HepG2 (cell line): ENCODE data around the gene RPL5. TPM values are rescaled to one million over a fixed set of nuclear protein-coding genes. Genes with fewer than 3 reads are reported as not detected.

Experiments
- ATAC-seq: fragments of 200-7000 bp; cut with Tn5 transposase; 3 replicates; pipeline ENCODE4 v1.9.1; 2020; ENCODE audit warnings: mild to moderate bottlenecking, moderate library complexity
- BruUV-seq: library from RNA; stranded (reverse); fragments of 400-500 nt; replicated peaks from 2 replicates; lab custom pipeline; 2021; lab: Mats Ljungman, UMichigan
- CTCF ChIA-PET: fragments of 300-600 bp; formaldehyde crosslinking; extraction: SDS; loops from one replicate; lab custom pipeline; 2021; ENCODE audit warnings: low total read pairs, inconsistent platforms, low intra/inter-chr PET ratio; lab: Yijun Ruan, JAX
- POLR2A ChIA-PET: fragments of 350-600 bp; sonication (Branson Sonifier 250); formaldehyde crosslinking; loops from one replicate; lab custom pipeline; 2020; ENCODE audit warnings: antibody characterized with exemption, inconsistent platforms; lab: Yijun Ruan, JAX
- DNase-seq: peaks from one replicate; pipeline ENCODE4 v3.0.0-alpha.2; 2015; ENCODE audit warnings: low spot score
- FAIRE-seq: peaks from 3 replicates; lab custom pipeline; 2011; peaks lifted over from hg19 to GRCh38; lab: Jason Lieb, UNC
- H2AFZ ChIP-seq: one replicate; pipeline ENCODE4 v1.6.1; 2011; ENCODE audit warnings: low read length, inconsistent platforms
- H3K27ac ChIP-seq: fragments of 300-600 bp; 3 replicates; pipeline ENCODE4 v1.8.0; 2011; ENCODE audit warnings: mixed run types, mild to moderate bottlenecking, mixed read lengths, low read length, inconsistent platforms; ENCODE audit not compliant: insufficient read depth; ENCODE audit errors: extremely low read length
- H3K27me3 ChIP-seq, 2 experiments: fragments of 200-600 bp in 1 of 2; 2 replicates in 1 of 2; 3 replicates in 1 of 2; pipeline versions ENCODE4 v1.6.0 to v1.8.0; 2011; ENCODE audit warnings: low read length in 2 of 2, mild to moderate bottlenecking in 2 of 2, moderate library complexity in 2 of 2, inconsistent platforms in 1 of 2; ENCODE audit not compliant: insufficient read depth in 2 of 2, control insufficient read depth in 1 of 2
- H3K36me3 ChIP-seq, 2 experiments: fragments of 200-600 bp in 1 of 2; replicated peaks in 1 of 2; 2 replicates in 1 of 2; 3 replicates in 1 of 2; pipeline versions ENCODE4 v1.5.1 to v1.8.0; 2011; ENCODE audit warnings: low read length in 2 of 2, inconsistent platforms in 1 of 2; ENCODE audit not compliant: insufficient read depth in 2 of 2, control insufficient read depth in 1 of 2
- H3K4me1 ChIP-seq: 2 replicates; pipeline ENCODE4 v1.5.1; 2012; ENCODE audit warnings: low read length, inconsistent platforms; ENCODE audit not compliant: insufficient read depth
- H3K4me2 ChIP-seq: 2 replicates; pipeline ENCODE4 v1.6.0; 2011; ENCODE audit warnings: low read depth, low read length, inconsistent platforms
- H3K4me3 ChIP-seq, 3 experiments: fragments of 200-600 bp in 1 of 3; sonication (generic), shearing (Covaris generic) in 1 of 3; replicated peaks in 1 of 3; 2 replicates each; pipeline ENCODE4 v1.5.1; 2011 to 2016; ENCODE audit warnings: low read length in 3 of 3, inconsistent platforms in 2 of 3, low read depth in 2 of 3, mild to moderate bottlenecking in 2 of 3, control low read depth in 1 of 3, mixed read lengths in 1 of 3; ENCODE audit not compliant: insufficient read depth in 1 of 3
- H3K79me2 ChIP-seq: one replicate; pipeline ENCODE4 v1.6.1; 2011; ENCODE audit warnings: low read length, inconsistent platforms; ENCODE audit not compliant: insufficient read depth
- H3K9ac ChIP-seq: 2 replicates; pipeline ENCODE4 v1.6.0; 2011; ENCODE audit warnings: mild to moderate bottlenecking, low read depth, low read length, inconsistent platforms; ENCODE audit not compliant: insufficient read depth
- H3K9me3 ChIP-seq: 2 replicates; pipeline ENCODE4 v1.5.1; 2012; ENCODE audit warnings: mild to moderate bottlenecking, low read length
- H4K20me1 ChIP-seq: 2 replicates; pipeline ENCODE4 v1.6.0; 2011; ENCODE audit warnings: inconsistent platforms, mild to moderate bottlenecking, low read length, moderate library complexity; ENCODE audit not compliant: insufficient read depth
- HNF4A ChIP-seq: sonication (generic); formaldehyde crosslinking; IDR thresholded peaks from 2 replicates; pipeline ENCODE4 v1.4.0; 2020; ENCODE audit warnings: missing genetic modification reagents
- TCF12 ChIP-seq, 2 experiments: fragments of 450-650 bp in 1 of 2; sonication (generic) in 1 of 2; formaldehyde crosslinking in 1 of 2; IDR thresholded peaks; 2 replicates each; pipeline versions ENCODE4 v1.6.1 to v1.8.0; 2017 to 2022; ENCODE audit warnings: antibody characterized with exemption in 1 of 2, mild to moderate bottlenecking in 1 of 2, missing genetic modification reagents in 1 of 2, moderate library complexity in 1 of 2
- ZBTB34 ChIP-seq: sonication (generic); formaldehyde crosslinking; IDR thresholded peaks from 2 replicates; pipeline ENCODE4 v1.8.0; 2022; ENCODE audit warnings: mild to moderate bottlenecking, missing genetic modification reagents
- ZNF446 ChIP-seq: sonication (generic); formaldehyde crosslinking; IDR thresholded peaks from 2 replicates; pipeline ENCODE4 v1.5.0; 2020; ENCODE audit warnings: mild to moderate bottlenecking, missing genetic modification reagents
- ZNF550 ChIP-seq: sonication (generic); formaldehyde crosslinking; IDR thresholded peaks from 2 replicates; pipeline ENCODE4 v1.4.0; 2020; ENCODE audit warnings: mild to moderate bottlenecking, missing genetic modification reagents, borderline replicate concordance
- ZNF75D ChIP-seq: sonication (generic); formaldehyde crosslinking; IDR thresholded peaks from 2 replicates; pipeline ENCODE4 v1.8.1; 2023; ENCODE audit warnings: missing genetic modification reagents, mild to moderate bottlenecking, borderline replicate concordance
- ZNF816 ChIP-seq: sonication (generic); formaldehyde crosslinking; IDR thresholded peaks from 2 replicates; pipeline ENCODE4 v1.8.0; 2022; ENCODE audit warnings: missing genetic modification reagents, mild to moderate bottlenecking, borderline replicate concordance
- WGBS: methylation state at CpG from one replicate; pipeline ENCODE4 v1.1.6; 2017; ENCODE audit warnings: low lambda C conversion rate; 5-methylcytosine and 5-hydroxymethylcytosine counted together
- in situ Hi-C: cut with HindIII; loops from 2 replicates; pipeline ENCODE4 v1.10.0; 2017; ENCODE audit warnings: low pct_unique_long_range_greater_than_20kb; ENCODE audit not compliant: extremely low pct_ligation_motif_present
- intact Hi-C: fragments of 100-400 bp; cut with micrococcal nuclease; formaldehyde crosslinking; loops from one replicate; pipeline ENCODE4 v1.10.0; 2022; ENCODE audit not compliant: unreplicated experiment
- polyA plus RNA-seq, 8 experiments: library from polyadenylated mRNA; depleted of rRNA in 3 of 8; stranded (reverse) in 7 of 8; unstranded in 1 of 8; fragments of >200 nt; fragmentation: Illumina TruSeq in 4 of 8; extraction: Trizol in 4 of 8; gene quantifications; 2 replicates each; pipeline versions ENCODE4 v1.2.1 to v1.2.3, GENCODE V29; 2011 to 2016; ENCODE audit warnings: low read depth in 4 of 8, missing spikeins in 1 of 8, mixed read lengths in 1 of 8; ENCODE audit not compliant: insufficient read depth in 1 of 8
- total RNA-seq, 5 experiments: library from RNA; depleted of rRNA; stranded (reverse); fragments of >200 nt; fragmentation: Illumina TruSeq; extraction: Trizol; gene quantifications; 2 replicates each; pipeline ENCODE4 v1.2.3, GENCODE V29; 2016; ENCODE audit warnings: low read depth in 1 of 5
- TF ChIP-seq, protein P1 (sequence below): sonication (generic); formaldehyde crosslinking; IDR thresholded peaks from 2 replicates; pipeline ENCODE4 v1.5.1; 2020; ENCODE audit warnings: mild to moderate bottlenecking, missing genetic modification reagents, borderline replicate concordance
- TF ChIP-seq, protein P2 (sequence below): fragments of 450-650 bp; IDR thresholded peaks from 2 replicates; pipeline ENCODE4 v1.6.1; 2017; ENCODE audit warnings: mild to moderate bottlenecking

Gene RPL5
- total and polyA plus RNA-seq, 2 of the 13 experiments (the other 11 are each of a cell fraction or from before 2014, with no cell fraction given), result 2,304 to 2,520 TPM

DNA sequence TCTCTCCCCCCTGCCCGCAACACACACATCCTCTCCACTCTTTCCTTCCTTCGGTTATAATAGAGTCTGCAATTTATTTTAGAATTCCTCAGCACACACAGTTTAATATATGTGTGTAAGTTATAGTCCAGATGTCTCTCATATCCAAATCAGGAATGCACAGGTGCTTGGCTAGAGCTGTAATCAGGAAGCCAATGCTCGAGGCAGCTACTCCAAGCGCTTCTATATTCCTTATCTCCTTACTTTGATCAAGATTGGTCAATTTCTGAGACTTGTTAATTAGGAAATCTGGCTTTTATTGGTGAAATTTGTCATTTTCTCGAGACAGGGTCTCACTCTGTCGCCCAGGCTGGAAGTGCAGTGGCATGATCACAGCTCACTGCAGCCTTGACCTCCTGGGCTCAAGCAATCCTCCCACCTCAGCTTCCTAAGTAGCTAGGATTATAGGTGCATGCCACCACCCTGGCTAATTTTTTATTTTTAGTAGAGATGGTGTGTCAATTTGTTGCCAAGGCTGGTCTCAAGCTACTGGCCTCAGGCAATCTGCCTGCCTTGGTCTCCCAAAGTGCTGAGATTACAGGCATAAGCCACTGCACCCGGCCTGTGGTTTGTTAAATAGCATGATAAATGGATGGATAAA, 27.7 kb downstream of the RPL5 start:
- no peak for DNase-seq
- CTCF ChIA-PET, result interaction anchor here (0.8 to 8.4 kb wide), 7 partner anchors 91 to 203 kb away, joined by 3 to 175 read pairs (median 6); partner anchors contain the start of gene DIPK1A
- no peak for FAIRE-seq
- Histone ChIP-seq H4K20me1 (no peaks in the 10 kb centered on the region), H3K4me2 (no peak overlapping the region), H3K4me1 (peaks cover 9% of the 10 kb centered on the region), H3K36me3 (no peaks in the 10 kb centered on the region), H3K27me3 (no peaks in the 10 kb centered on the region), H3K9ac (no peak overlapping the region), H2AFZ (no peak overlapping the region), H3K79me2 (no peaks in the 10 kb centered on the region), H3K4me3 (no peak overlapping the region), H3K27ac (no peak overlapping the region), H3K9me3 (no peaks in the 10 kb centered on the region)
- POLR2A ChIA-PET, result interaction anchor here (0.6 kb wide), 1 partner anchor 1567 kb away, joined by 3 read pairs; no protein-coding TSS in a partner anchor
- intact Hi-C loops (loop anchor here (1.0 to 2.0 kb wide), 4 partner anchors 101 to 203 kb away; no protein-coding TSS in a partner anchor), in situ Hi-C loops (loop anchor here (5.0 kb wide), 2 partner anchors 98 to 138 kb away; no protein-coding TSS in a partner anchor)
- BruUV-seq, result no TSS peak
- 91% methylated on average over 7 of the region's 7 CpGs for WGBS
- ATAC-seq, result no peak
- TF ChIP-seq ZBTB34 (CRISPR knock-in tag) (no peak), ZNF446 (CRISPR knock-in tag) (no peak), TCF12 (IDR thresholded peaks at IDR 0.05) (no peak), TCF12 (CRISPR knock-in tag; IDR thresholded peaks at IDR 0.05) (no peak), ZNF816 (CRISPR knock-in tag) (no peak), ZNF550 (no peak), HNF4A (no peak), ZNF75D (CRISPR knock-in tag) (no peak)
- TF ChIP-seq, protein P1, sequence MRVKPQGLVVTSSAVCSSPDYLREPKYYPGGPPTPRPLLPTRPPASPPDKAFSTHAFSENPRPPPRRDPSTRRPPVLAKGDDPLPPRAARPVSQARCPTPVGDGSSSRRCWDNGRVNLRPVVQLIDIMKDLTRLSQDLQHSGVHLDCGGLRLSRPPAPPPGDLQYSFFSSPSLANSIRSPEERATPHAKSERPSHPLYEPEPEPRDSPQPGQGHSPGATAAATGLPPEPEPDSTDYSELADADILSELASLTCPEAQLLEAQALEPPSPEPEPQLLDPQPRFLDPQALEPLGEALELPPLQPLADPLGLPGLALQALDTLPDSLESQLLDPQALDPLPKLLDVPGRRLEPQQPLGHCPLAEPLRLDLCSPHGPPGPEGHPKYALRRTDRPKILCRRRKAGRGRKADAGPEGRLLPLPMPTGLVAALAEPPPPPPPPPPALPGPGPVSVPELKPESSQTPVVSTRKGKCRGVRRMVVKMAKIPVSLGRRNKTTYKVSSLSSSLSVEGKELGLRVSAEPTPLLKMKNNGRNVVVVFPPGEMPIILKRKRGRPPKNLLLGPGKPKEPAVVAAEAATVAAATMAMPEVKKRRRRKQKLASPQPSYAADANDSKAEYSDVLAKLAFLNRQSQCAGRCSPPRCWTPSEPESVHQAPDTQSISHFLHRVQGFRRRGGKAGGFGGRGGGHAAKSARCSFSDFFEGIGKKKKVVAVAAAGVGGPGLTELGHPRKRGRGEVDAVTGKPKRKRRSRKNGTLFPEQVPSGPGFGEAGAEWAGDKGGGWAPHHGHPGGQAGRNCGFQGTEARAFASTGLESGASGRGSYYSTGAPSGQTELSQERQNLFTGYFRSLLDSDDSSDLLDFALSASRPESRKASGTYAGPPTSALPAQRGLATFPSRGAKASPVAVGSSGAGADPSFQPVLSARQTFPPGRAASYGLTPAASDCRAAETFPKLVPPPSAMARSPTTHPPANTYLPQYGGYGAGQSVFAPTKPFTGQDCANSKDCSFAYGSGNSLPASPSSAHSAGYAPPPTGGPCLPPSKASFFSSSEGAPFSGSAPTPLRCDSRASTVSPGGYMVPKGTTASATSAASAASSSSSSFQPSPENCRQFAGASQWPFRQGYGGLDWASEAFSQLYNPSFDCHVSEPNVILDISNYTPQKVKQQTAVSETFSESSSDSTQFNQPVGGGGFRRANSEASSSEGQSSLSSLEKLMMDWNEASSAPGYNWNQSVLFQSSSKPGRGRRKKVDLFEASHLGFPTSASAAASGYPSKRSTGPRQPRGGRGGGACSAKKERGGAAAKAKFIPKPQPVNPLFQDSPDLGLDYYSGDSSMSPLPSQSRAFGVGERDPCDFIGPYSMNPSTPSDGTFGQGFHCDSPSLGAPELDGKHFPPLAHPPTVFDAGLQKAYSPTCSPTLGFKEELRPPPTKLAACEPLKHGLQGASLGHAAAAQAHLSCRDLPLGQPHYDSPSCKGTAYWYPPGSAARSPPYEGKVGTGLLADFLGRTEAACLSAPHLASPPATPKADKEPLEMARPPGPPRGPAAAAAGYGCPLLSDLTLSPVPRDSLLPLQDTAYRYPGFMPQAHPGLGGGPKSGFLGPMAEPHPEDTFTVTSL, result no peak
- TF ChIP-seq, protein P2, sequence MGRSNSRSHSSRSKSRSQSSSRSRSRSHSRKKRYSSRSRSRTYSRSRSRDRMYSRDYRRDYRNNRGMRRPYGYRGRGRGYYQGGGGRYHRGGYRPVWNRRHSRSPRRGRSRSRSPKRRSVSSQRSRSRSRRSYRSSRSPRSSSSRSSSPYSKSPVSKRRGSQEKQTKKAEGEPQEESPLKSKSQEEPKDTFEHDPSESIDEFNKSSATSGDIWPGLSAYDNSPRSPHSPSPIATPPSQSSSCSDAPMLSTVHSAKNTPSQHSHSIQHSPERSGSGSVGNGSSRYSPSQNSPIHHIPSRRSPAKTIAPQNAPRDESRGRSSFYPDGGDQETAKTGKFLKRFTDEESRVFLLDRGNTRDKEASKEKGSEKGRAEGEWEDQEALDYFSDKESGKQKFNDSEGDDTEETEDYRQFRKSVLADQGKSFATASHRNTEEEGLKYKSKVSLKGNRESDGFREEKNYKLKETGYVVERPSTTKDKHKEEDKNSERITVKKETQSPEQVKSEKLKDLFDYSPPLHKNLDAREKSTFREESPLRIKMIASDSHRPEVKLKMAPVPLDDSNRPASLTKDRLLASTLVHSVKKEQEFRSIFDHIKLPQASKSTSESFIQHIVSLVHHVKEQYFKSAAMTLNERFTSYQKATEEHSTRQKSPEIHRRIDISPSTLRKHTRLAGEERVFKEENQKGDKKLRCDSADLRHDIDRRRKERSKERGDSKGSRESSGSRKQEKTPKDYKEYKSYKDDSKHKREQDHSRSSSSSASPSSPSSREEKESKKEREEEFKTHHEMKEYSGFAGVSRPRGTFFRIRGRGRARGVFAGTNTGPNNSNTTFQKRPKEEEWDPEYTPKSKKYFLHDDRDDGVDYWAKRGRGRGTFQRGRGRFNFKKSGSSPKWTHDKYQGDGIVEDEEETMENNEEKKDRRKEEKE, result no peak
